RWPE1 (cell line): ENCODE results near the gene WASF2.

Source experiments
- CTCF ChIA-PET: fragments of 350-600 bp; sonication (Branson Sonifier 250); formaldehyde crosslinking; extraction: SDS; loops from one replicate; lab custom pipeline; 2021; lab: Yijun Ruan, JAX
- POLR2A ChIA-PET: fragments of 400-600 bp; formaldehyde crosslinking; extraction: SDS; loops from one replicate; lab custom pipeline; 2020; ENCODE audit warnings: antibody characterized with exemption; ENCODE audit not compliant: low non-redundant PET; lab: Yijun Ruan, JAX
- DNase-seq: peaks from one replicate; pipeline ENCODE4 v3.0.0; 2012; ENCODE audit warnings: low spot score
- H3K27ac ChIP-seq: fragments of 450-650 bp; 2 replicates; pipeline ENCODE4 v1.5.1; 2017
- CTCF ChIP-seq: fragments of 450-650 bp; conservative IDR thresholded peaks from 2 replicates; pipeline ENCODE4 v1.5.1; 2017; ENCODE audit warnings: low read depth, mild to moderate bottlenecking

Gene WASF2

GRCh38 chr1:27446496-27447020 lies 43.4 kb downstream of the WASF2 start:
- no peak for TF ChIP-seq CTCF
- H3K27ac ChIP-seq: no peak overlapping the region
- ChIA-PET POLR2A (no interaction called here), CTCF (no interaction called here)
- DNase-seq: no peak

GRCh38 chr1:27445177-27445936 lies 44.6 kb downstream of the WASF2 start:
- POLR2A ChIA-PET: no interaction called here
- TF ChIP-seq CTCF: no peak
- CTCF ChIA-PET: no interaction called here
- H3K27ac ChIP-seq: no peak overlapping the region
- DNase-seq: no peak

- no peak overlapping the region for H3K27ac ChIP-seq
- no peak for TF ChIP-seq CTCF
- no peak for DNase-seq
- CTCF ChIA-PET: no interaction called here
- POLR2A ChIA-PET: no interaction called here
Measured at GRCh38 chr1:27444632-27445031, 45.3 kb downstream of the WASF2 start.

- no peak for TF ChIP-seq CTCF
- ChIA-PET CTCF (interaction anchor here (1.4 kb wide), 1 partner anchor 15 kb away, joined by 3 read pairs; no protein-coding TSS in a partner anchor), POLR2A (no interaction called here)
- DNase-seq: no peak
- H3K27ac ChIP-seq: no peak overlapping the region
Measured at GRCh38 chr1:27439150-27439549, 50.8 kb downstream of the WASF2 start.

- H3K27ac ChIP-seq: no peak overlapping the region
- ChIA-PET POLR2A (no interaction called here), CTCF (interaction anchor here (1.4 kb wide), 1 partner anchor 15 kb away, joined by 3 read pairs; no protein-coding TSS in a partner anchor)
- TF ChIP-seq CTCF: no peak
- DNase-seq: no peak
Measured at GRCh38 chr1:27438621-27439061, 51.3 kb downstream of the WASF2 start.

- peak; percentile 67 for DNase-seq
- no peak for TF ChIP-seq CTCF
- POLR2A ChIA-PET: interaction anchor here (0.7 kb wide), 1 partner anchor 235 kb away, joined by 3 read pairs; no protein-coding TSS in a partner anchor
- peak overlapping the region; percentile 59 for H3K27ac ChIP-seq
- CTCF ChIA-PET: interaction anchor here (0.6 kb wide), 1 partner anchor 445 kb away, joined by 6 read pairs; no protein-coding TSS in a partner anchor
Measured at GRCh38 chr1:27436204-27437159, 53.5 kb downstream of the WASF2 start.
